ENCODE measurements around the gene FHIT. TPM values are rescaled to one million over a fixed set of nuclear protein-coding genes. Genes with fewer than 3 reads are reported as not detected.

FHIT gene
- total and polyA plus RNA-seq, 2 of the 4 experiments (the other 2 are of a cell fraction) = 0.07 TPM; not detected in 1

DNA sequence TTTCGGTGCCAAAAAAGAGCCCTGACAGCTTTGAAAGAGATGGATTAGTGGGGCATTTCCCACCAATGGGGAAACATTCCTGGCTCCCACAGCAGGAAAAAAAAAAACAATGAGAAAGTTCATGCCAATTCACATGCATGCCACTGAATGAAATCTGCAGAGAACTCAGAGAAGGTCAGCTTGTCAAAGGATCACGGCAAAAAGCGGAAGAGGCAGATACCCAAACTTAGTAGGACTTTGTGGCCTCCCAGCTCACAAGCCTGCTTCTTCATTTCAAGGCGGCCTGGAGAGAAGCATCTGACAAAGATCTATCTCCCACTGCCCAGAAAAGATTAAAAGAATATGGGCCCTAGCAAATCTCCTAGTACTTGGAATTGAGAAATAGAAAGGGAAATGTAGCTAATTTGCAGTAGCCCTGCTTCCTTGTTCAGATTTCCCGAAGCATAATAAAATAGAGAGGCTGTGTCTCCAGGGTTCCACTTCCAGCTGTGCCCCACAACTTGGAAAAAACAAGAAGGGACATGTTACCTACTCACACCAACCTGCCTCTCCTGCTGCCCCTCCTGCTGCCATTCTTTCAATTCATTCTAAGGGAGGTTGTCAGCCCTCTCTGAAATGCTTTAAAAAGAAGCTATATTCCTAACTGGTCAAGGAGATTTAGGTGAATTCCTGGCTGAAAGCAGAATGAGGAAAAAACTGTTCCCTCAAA lies 170.4 kb downstream of the FHIT start:
- Histone ChIP-seq H2AFZ (replicated peaks; ENCODE audit: low read length, poor library complexity) (no peak overlapping the region), H4K5ac (ENCODE audit: low read depth, low read length) (no peak overlapping the region), H3K23ac (ENCODE audit: low read depth, low read length) (no peak overlapping the region), H3K4me2 (ENCODE audit: low read depth, low read length) (no peak overlapping the region), H3K79me1 (ENCODE audit: low read depth in 1 of 2, low read length in 2 of 2) (no peaks in the 10 kb centered on the region), H3K18ac (ENCODE audit: low read depth, low read length) (no peak overlapping the region), H2AK9ac (replicated peaks; ENCODE audit: low read depth, low read length, poor library complexity) (no peak overlapping the region), H3K9ac (ENCODE audit: low read depth, low read length) (no peak overlapping the region), H2BK5ac (ENCODE audit: low read depth, low read length, poor library complexity, severe bottlenecking) (no peak overlapping the region), H3K27me3 (ENCODE audit: control insufficient read depth, insufficient read depth, low read length) (no peaks in the 10 kb centered on the region), H3K9me1 (ENCODE audit: insufficient read depth, low read length) (no peaks in the 10 kb centered on the region), H3K56ac (ENCODE audit: extremely low read depth, insufficient read depth, low read length) (no peak overlapping the region), H3K4me1 (ENCODE audit: control insufficient read depth, insufficient read depth, low read length) (no peaks in the 10 kb centered on the region), H3K27ac (ENCODE audit: insufficient read depth, low read length) (no peak overlapping the region), H4K8ac (ENCODE audit: low read depth in 2 of 2, low read length in 2 of 2) (no peak overlapping the region), H2BK120ac (ENCODE audit: low read depth, low read length) (no peak overlapping the region), H2AK5ac (ENCODE audit: low read depth, low read length) (no peak overlapping the region), H3K4ac (ENCODE audit: low read depth, low read length) (no peak overlapping the region), H3K14ac (replicated peaks; ENCODE audit: low read depth, low read length) (no peak overlapping the region), H3K36me3 (ENCODE audit: control insufficient read depth, insufficient read depth, low read length) (no peaks in the 10 kb centered on the region), H2BK20ac (ENCODE audit: low read depth, low read length) (no peak overlapping the region), H4K20me1 (ENCODE audit: insufficient read depth, low read length) (no peaks in the 10 kb centered on the region), H3K4me3 (ENCODE audit: insufficient read depth, low read depth, low read length) (no peak overlapping the region), H3K9me3 (ENCODE audit: control insufficient read depth, insufficient read depth, low read length) (0 out of 2 replicates have a peak, but pooled peaks cover 1% of the 10 kb centered on the region), H2BK15ac (ENCODE audit: low read depth, low read length) (no peak overlapping the region), H4K91ac (ENCODE audit: insufficient read depth, low read depth, low read length) (no peak overlapping the region)
- BruUV-seq (replicated peaks) = no TSS peak
- ChIA-PET CTCF (no interaction called here), POLR2A (ENCODE audit: unreplicated experiment) (no interaction called here)
- dilution Hi-C loops (cut with HindIII; ENCODE audit: low sequenced_read_pairs, unreplicated experiment) (no loop called here), intact Hi-C loops (cut with micrococcal nuclease) (no loop called here), in situ Hi-C loops (cut with MboI; ENCODE audit: low sequenced_read_pairs) (no loop called here)
- DNase-seq (no peak), ATAC-seq (ENCODE audit: low read depth) (no peak)
- WGBS, 2 experiments (ENCODE audit: extremely low coverage in 2 of 2, insufficient read length in 1 of 2) = no CpG with 5 or more reads among the region's 5 CpGs
- TF ChIP-seq NFE2L2 (IDR thresholded peaks at IDR 0.05; ENCODE audit: low read depth, low read length) (no peak), POLR2A (IDR thresholded peaks at IDR 0.05; ENCODE audit: low read depth, low read length) (no peak), BHLHE40 (IDR thresholded peaks at IDR 0.05; ENCODE audit: low read depth, low read length) (no peak), RCOR1 (IDR thresholded peaks at IDR 0.05; ENCODE audit: insufficient replicate concordance, low read length) (no peak), CHD1 (IDR thresholded peaks at IDR 0.05; ENCODE audit: low read depth, low read length) (no peak), SMC3 (IDR thresholded peaks at IDR 0.05; ENCODE audit: low read depth, low read length) (no peak), MAFK (IDR thresholded peaks at IDR 0.05; ENCODE audit: low read depth, low read length) (no peak), RAD21 (IDR thresholded peaks at IDR 0.05; ENCODE audit: low read length) (no peak), RFX5 (IDR thresholded peaks at IDR 0.05; ENCODE audit: low read depth, low read length) (no peak)
- TF ChIP-seq, protein P1, sequence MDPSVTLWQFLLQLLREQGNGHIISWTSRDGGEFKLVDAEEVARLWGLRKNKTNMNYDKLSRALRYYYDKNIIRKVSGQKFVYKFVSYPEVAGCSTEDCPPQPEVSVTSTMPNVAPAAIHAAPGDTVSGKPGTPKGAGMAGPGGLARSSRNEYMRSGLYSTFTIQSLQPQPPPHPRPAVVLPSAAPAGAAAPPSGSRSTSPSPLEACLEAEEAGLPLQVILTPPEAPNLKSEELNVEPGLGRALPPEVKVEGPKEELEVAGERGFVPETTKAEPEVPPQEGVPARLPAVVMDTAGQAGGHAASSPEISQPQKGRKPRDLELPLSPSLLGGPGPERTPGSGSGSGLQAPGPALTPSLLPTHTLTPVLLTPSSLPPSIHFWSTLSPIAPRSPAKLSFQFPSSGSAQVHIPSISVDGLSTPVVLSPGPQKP (IDR thresholded peaks at IDR 0.05; ENCODE audit: borderline replicate concordance, low read depth, low read length) = no peak
- TF ChIP-seq, protein P2, sequence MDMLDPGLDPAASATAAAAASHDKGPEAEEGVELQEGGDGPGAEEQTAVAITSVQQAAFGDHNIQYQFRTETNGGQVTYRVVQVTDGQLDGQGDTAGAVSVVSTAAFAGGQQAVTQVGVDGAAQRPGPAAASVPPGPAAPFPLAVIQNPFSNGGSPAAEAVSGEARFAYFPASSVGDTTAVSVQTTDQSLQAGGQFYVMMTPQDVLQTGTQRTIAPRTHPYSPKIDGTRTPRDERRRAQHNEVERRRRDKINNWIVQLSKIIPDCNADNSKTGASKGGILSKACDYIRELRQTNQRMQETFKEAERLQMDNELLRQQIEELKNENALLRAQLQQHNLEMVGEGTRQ (IDR thresholded peaks at IDR 0.05; ENCODE audit: low read depth, low read length) = no peak
- TF ChIP-seq, protein P3, sequence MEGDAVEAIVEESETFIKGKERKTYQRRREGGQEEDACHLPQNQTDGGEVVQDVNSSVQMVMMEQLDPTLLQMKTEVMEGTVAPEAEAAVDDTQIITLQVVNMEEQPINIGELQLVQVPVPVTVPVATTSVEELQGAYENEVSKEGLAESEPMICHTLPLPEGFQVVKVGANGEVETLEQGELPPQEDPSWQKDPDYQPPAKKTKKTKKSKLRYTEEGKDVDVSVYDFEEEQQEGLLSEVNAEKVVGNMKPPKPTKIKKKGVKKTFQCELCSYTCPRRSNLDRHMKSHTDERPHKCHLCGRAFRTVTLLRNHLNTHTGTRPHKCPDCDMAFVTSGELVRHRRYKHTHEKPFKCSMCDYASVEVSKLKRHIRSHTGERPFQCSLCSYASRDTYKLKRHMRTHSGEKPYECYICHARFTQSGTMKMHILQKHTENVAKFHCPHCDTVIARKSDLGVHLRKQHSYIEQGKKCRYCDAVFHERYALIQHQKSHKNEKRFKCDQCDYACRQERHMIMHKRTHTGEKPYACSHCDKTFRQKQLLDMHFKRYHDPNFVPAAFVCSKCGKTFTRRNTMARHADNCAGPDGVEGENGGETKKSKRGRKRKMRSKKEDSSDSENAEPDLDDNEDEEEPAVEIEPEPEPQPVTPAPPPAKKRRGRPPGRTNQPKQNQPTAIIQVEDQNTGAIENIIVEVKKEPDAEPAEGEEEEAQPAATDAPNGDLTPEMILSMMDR (conservative IDR thresholded peaks at IDR 0.05; ENCODE audit: low read depth, low read length) = no peak
